ENCODE results near the gene CBFA2T2. TPM values are rescaled to one million over a fixed set of nuclear protein-coding genes. Genes with fewer than 3 reads are reported as not detected.
"Not testable (repeated sequence)": the region's sequence is repeated elsewhere in the genome, so short reads cannot be mapped to it uniquely, and the experiment has no call there.

CBFA2T2 gene
- total RNA-seq, 1 donor from 2014 or later: 9.1 TPM

GRCh38 chr20:33561053-33561452 is 71.2 kb downstream of the CBFA2T2 start:
- intact Hi-C loops (cut with DNase I); DNase-seq; ATAC-seq (ENCODE audit: poor library complexity): not testable (repeated sequence)

GRCh38 chr20:33561692-33562601 is 72.1 kb downstream of the CBFA2T2 start:
- ATAC-seq (ENCODE audit: poor library complexity) (peak; percentile 95), DNase-seq (peak; percentile 61)
- intact Hi-C loops (cut with DNase I): no loop called here

GRCh38 chr20:33563788-33564187 is 73.9 kb downstream of the CBFA2T2 start:
- no peak for ATAC-seq (ENCODE audit: poor library complexity)
- intact Hi-C loops (cut with DNase I): no loop called here
- no peak for DNase-seq

GRCh38 chr20:33566781-33567603 is 77.1 kb downstream of the CBFA2T2 start:
- intact Hi-C loops (cut with DNase I): no loop called here
- ATAC-seq (ENCODE audit: poor library complexity) (no peak), DNase-seq (no peak)

- intact Hi-C loops (cut with DNase I): no loop called here
- DNase-seq: no peak
- ATAC-seq (ENCODE audit: poor library complexity): no peak
These were observed 78.1 kb downstream of the CBFA2T2 start for GRCh38 chr20:33567949-33568348.

GRCh38 chr20:33568378-33568777 is 78.5 kb downstream of the CBFA2T2 start:
- DNase-seq (no peak), ATAC-seq (ENCODE audit: poor library complexity) (peak; percentile 86)
- intact Hi-C loops (cut with DNase I): no loop called here

GRCh38 chr20:33568868-33569801 is 79.2 kb downstream of the CBFA2T2 start:
- intact Hi-C loops (cut with DNase I): no loop called here
- ATAC-seq (ENCODE audit: poor library complexity) (peak; percentile 23), DNase-seq (peak; percentile 54)

- intact Hi-C loops (cut with DNase I): no loop called here
- ATAC-seq (ENCODE audit: poor library complexity) (no peak), DNase-seq (no peak)
These were observed 80.0 kb downstream of the CBFA2T2 start for GRCh38 chr20:33569802-33570391.

GRCh38 chr20:33570743-33571142 is 80.8 kb downstream of the CBFA2T2 start:
- DNase-seq (no peak), ATAC-seq (ENCODE audit: poor library complexity) (no peak)
- intact Hi-C loops (cut with DNase I): no loop called here

GRCh38 chr20:33573268-33573667 is 83.4 kb downstream of the CBFA2T2 start:
- DNase-seq; ATAC-seq (ENCODE audit: poor library complexity); intact Hi-C loops (cut with DNase I): not testable (repeated sequence)

GRCh38 chr20:33575282-33575681 is 85.4 kb downstream of the CBFA2T2 start:
- intact Hi-C loops (cut with DNase I): no loop called here
- DNase-seq (no peak), ATAC-seq (ENCODE audit: poor library complexity) (no peak)

GRCh38 chr20:33576432-33577125 is 86.7 kb downstream of the CBFA2T2 start:
- intact Hi-C loops (cut with DNase I): no loop called here
- ATAC-seq (ENCODE audit: poor library complexity) (peak; percentile 58), DNase-seq (no peak)

GRCh38 chr20:33578510-33578909 is 88.6 kb downstream of the CBFA2T2 start:
- DNase-seq (no peak), ATAC-seq (ENCODE audit: poor library complexity) (peak; percentile 21)
- intact Hi-C loops (cut with DNase I): no loop called here

GRCh38 chr20:33583143-33583542 is 93.2 kb downstream of the CBFA2T2 start:
- ATAC-seq (ENCODE audit: poor library complexity) (no peak), DNase-seq (no peak)
- intact Hi-C loops (cut with DNase I): no loop called here

- intact Hi-C loops (cut with DNase I): no loop called here
- no peak for ATAC-seq (ENCODE audit: poor library complexity)
These were observed 95.1 kb downstream of the CBFA2T2 start for GRCh38 chr20:33584976-33585375.

GRCh38 chr20:33585413-33585812 is 95.5 kb downstream of the CBFA2T2 start:
- DNase-seq (no peak), ATAC-seq (ENCODE audit: poor library complexity) (no peak)
- intact Hi-C loops (cut with DNase I): no loop called here

More at GRCh38 chr20:33584976-33585375, 95.1 kb downstream of the CBFA2T2 start:
- DNase-seq: no peak

- intact Hi-C loops (cut with DNase I): no loop called here
- no peak for ATAC-seq (ENCODE audit: poor library complexity)
- DNase-seq: no peak
These were observed 99.2 kb downstream of the CBFA2T2 start for GRCh38 chr20:33589059-33589458.

GRCh38 chr20:33591901-33592300 is 102.0 kb downstream of the CBFA2T2 start:
- intact Hi-C loops (cut with DNase I); DNase-seq: not testable (repeated sequence)
- peak; percentile 52 for ATAC-seq (ENCODE audit: poor library complexity)

Measured in Right ventricle myocardium superior (tissue), 1 donor.